Measurements from ENCODE around the gene PACSIN3.
A peak's percentile ranks its signal among the peaks of the same experiment; 100 is the strongest.

The PACSIN3 gene

GRCh38 chr11:47185305-47186075, 744 bp downstream of the PACSIN3 start:
- in situ Hi-C loops (cut with HindIII; ENCODE audit: low sequenced_read_pairs): no loop called here
- H3K4me3 ChIP-seq (ENCODE audit: low read depth, low read length): peak overlapping the region; percentile 62
- DNase-seq (ENCODE audit: low read depth): no peak
- no peak for TF ChIP-seq CTCF (IDR thresholded peaks at IDR 0.05; ENCODE audit: low read depth, low read length, missing control alignments)

- H3K4me3 ChIP-seq (ENCODE audit: low read depth, low read length): peak overlapping the region; percentile 62
- no peak for DNase-seq (ENCODE audit: low read depth)
- no peak for TF ChIP-seq CTCF (IDR thresholded peaks at IDR 0.05; ENCODE audit: low read depth, low read length, missing control alignments)
- in situ Hi-C loops (cut with HindIII; ENCODE audit: low sequenced_read_pairs): loop anchor here (5.0 kb wide), 2 partner anchors 47 to 147 kb away; no protein-coding TSS in a partner anchor
Measured at GRCh38 chr11:47184711-47185304, 1.4 kb downstream of the PACSIN3 start.

- no peak for DNase-seq (ENCODE audit: low read depth)
- TF ChIP-seq CTCF (IDR thresholded peaks at IDR 0.05; ENCODE audit: low read depth, low read length, missing control alignments): no peak
- no peak overlapping the region for H3K4me3 ChIP-seq (ENCODE audit: low read depth, low read length)
- in situ Hi-C loops (cut with HindIII; ENCODE audit: low sequenced_read_pairs): loop anchor here (5.0 kb wide), 2 partner anchors 48 to 148 kb away; no protein-coding TSS in a partner anchor
Measured at GRCh38 chr11:47183969-47184368, 2.3 kb downstream of the PACSIN3 start.

GRCh38 chr11:47183031-47183856, 3.0 kb downstream of the PACSIN3 start:
- no peak for TF ChIP-seq CTCF (IDR thresholded peaks at IDR 0.05; ENCODE audit: low read depth, low read length, missing control alignments)
- in situ Hi-C loops (cut with HindIII; ENCODE audit: low sequenced_read_pairs): loop anchor here (5.0 kb wide), 2 partner anchors 49 to 149 kb away; no protein-coding TSS in a partner anchor
- DNase-seq (ENCODE audit: low read depth): no peak
- no peak overlapping the region for H3K4me3 ChIP-seq (ENCODE audit: low read depth, low read length)

GRCh38 chr11:47182380-47182779, 3.9 kb downstream of the PACSIN3 start:
- in situ Hi-C loops (cut with HindIII; ENCODE audit: low sequenced_read_pairs): loop anchor here (5.0 kb wide), 2 partner anchors 50 to 150 kb away; no protein-coding TSS in a partner anchor
- no peak overlapping the region for H3K4me3 ChIP-seq (ENCODE audit: low read depth, low read length)
- DNase-seq (ENCODE audit: low read depth): no peak
- TF ChIP-seq CTCF (IDR thresholded peaks at IDR 0.05; ENCODE audit: low read depth, low read length, missing control alignments): no peak

- in situ Hi-C loops (cut with HindIII; ENCODE audit: low sequenced_read_pairs): loop anchor here (5.0 kb wide), 2 partner anchors 51 to 151 kb away; no protein-coding TSS in a partner anchor
- no peak for DNase-seq (ENCODE audit: low read depth)
- TF ChIP-seq CTCF (IDR thresholded peaks at IDR 0.05; ENCODE audit: low read depth, low read length, missing control alignments): no peak
- H3K4me3 ChIP-seq (ENCODE audit: low read depth, low read length): no peak overlapping the region
Measured at GRCh38 chr11:47181271-47181670, 5.0 kb downstream of the PACSIN3 start.
